Measurements from ENCODE around the gene STPG3.
A peak's percentile ranks its signal among the peaks of the same experiment; 100 is the strongest.

Gene STPG3

DNA sequence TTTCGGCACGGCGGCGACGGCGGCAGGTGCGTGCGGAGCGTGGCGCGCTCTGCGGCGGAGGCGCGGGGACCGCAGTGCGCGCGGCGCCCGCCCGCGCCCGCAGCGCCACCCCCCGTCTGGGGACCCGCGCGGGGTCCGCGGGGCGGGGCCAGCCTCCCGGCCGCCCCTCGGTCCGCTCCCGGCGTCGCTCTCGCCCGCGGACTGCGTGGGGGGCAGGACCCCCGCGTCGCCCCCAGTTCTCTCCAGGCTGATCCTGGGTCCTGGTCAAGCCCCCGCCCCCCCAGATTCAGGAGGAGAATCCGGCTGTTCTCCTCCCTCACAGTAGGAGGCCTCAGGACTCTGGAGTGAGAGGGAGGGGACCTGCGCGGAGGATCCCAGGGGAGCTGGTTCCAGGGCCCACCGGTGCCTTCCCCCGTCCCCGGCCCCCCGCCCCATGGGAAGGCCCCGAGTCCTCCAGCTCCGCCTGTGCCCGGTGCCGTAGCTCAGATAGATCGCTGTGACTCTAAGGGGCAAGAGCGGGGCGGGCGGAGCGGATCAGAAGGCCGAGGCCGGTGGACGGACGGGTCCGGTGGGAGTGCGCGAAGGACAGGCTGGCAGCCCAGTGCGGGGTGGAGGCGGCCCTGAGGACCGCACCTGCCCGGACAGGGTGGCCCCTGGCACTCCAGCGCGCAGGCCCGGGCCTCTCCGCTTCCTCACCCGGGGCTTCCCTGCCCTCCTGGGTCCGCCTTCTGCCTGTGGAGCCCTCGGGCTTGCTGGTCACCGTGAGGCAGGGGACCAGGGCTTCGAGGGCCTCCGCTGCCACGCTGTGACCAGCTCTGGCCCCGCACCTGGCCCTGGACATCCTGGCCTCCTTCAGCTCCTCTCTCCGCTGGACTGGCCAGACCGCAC lies 28.7 kb upstream of the STPG3 start, which contains the start of gene RNF208:
Gene RNF208 (minus strand): TSS at position 51 of the 888 bp plus-strand sequence. CDS start 1,028 bp downstream, outside the sequence.
- peak; percentile 2 to 78 (median 72) for DNase-seq

- DNase-seq = peak; percentile 93 to 99 (median 99)
Observed at GRCh38 chr9:137223078-137223970, 27.8 kb upstream of the STPG3 start.

GRCh38 chr9:137224830-137225694 lies 26.0 kb upstream of the STPG3 start, which contains the start of gene CYSRT1:
CYSRT1 (plus strand) TSS chr9:137225174; CDS start chr9:137225622, 448 bp downstream.
- no peak for DNase-seq

- DNase-seq = no peak
Observed at GRCh38 chr9:137225699-137226331, 25.3 kb upstream of the STPG3 start.

GRCh38 chr9:137226338-137227053 lies 24.6 kb upstream of the STPG3 start:
- DNase-seq = no peak

- DNase-seq = peak; percentile 65 to 86 (median 76)
Observed at GRCh38 chr9:137227054-137227852, 23.8 kb upstream of the STPG3 start, which contains the start of gene RNF224. RNF224 (plus strand) TSS chr9:137227502; CDS start chr9:137228336, 834 bp downstream.

- DNase-seq = no peak
Observed at GRCh38 chr9:137227853-137228505, 23.1 kb upstream of the STPG3 start.

GRCh38 chr9:137228506-137228967 lies 22.5 kb upstream of the STPG3 start:
- DNase-seq = peak in 1 of 3 experiments; percentile 40

- no peak for DNase-seq
Observed at GRCh38 chr9:137228968-137229896, 21.9 kb upstream of the STPG3 start.

GRCh38 chr9:137229903-137230704 lies 21.0 kb upstream of the STPG3 start:
- DNase-seq = no peak

DNA sequence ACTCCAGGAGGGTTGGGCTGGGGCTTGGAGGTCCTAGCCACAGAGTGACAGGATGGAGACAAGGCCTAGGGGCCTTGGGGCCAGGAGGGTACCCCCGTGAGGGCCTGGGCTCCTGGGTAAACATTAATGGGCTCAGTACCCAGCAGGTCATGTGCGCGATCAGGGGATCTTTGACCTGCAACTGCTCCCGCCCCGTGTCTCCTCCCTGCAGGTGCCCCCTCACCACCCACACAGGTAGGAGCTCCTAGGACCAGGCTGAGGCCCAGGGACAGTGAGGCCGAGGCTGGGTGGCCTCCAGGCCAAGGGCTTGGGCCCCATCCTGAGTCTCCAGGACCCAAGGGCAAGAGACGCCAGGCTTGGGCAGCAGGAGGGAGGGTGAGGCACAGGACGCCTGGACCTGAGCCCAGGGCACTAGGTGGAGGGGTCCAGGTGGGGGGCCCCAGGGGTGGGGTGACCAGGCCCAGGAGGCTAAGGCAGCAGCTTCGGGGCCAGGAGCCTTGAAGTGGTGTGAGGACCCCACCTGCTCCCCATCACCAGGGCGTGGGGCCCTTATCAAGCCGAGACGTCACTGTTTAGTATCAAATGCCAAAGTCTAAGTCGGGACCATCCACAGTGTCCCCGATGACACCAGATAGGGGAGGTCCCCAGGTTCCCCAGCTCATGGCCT lies 20.2 kb upstream of the STPG3 start, which contains the start of gene SLC34A3:
Gene SLC34A3 (plus strand): TSS at position 197 of the 667 bp plus-strand sequence. CDS start 802 bp downstream, outside the sequence.
- DNase-seq = no peak

DNA sequence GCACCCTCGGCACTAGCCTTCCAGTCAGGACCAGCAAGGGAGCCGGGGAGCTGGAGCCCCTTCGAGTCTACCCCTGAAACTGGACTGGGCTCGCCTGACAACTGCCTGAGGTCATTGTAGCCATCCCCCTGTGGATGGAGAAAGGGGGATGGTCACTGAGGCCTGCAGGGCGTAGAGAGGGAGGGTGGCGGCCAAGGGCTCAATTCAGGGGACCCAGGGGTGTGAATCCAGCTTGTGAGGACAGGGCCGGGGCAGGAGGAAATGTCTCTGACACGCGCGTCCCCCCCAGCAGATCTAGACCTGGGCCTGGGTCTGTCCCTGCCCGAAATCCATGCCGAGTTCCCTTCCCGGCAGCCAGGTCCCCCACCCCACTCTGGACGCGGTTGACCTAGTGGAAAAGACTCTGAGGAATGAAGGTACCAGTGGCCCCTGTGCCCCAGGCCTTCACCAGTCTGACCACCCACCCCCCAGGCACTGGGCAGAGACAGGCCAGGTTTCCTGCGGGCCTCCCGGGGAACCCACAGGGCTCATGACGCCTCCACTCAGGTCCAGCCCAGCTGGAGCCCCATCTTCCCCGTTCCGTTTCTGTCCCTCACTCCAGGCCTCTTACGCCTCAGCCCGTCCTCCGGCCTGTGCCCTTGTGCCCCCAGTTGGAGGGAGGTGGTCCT lies 19.6 kb upstream of the STPG3 start:
- no peak for DNase-seq

DNA sequence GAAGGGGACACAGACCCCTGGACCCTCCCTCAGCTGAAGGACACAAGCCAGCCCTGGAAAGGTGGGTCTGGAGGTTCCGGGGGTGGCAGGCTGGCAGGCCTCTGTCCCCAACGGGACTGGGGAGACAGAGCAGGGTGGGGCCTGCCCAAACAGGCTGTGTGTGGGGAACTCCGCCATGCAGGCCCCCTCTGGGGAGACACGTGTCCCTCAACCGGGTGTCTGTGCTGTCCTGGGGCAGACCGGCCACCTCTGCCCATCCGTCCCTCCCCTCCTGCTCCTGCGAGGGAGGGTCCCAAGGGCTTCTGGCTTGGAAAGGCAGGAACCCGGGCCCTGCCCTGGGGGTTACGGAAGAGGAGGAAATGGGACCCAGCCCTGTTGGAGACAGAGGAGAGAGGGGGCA lies 19.0 kb upstream of the STPG3 start:
- DNase-seq = no peak

- DNase-seq = no peak
Observed at GRCh38 chr9:137232510-137232909, 18.6 kb upstream of the STPG3 start.

DNA sequence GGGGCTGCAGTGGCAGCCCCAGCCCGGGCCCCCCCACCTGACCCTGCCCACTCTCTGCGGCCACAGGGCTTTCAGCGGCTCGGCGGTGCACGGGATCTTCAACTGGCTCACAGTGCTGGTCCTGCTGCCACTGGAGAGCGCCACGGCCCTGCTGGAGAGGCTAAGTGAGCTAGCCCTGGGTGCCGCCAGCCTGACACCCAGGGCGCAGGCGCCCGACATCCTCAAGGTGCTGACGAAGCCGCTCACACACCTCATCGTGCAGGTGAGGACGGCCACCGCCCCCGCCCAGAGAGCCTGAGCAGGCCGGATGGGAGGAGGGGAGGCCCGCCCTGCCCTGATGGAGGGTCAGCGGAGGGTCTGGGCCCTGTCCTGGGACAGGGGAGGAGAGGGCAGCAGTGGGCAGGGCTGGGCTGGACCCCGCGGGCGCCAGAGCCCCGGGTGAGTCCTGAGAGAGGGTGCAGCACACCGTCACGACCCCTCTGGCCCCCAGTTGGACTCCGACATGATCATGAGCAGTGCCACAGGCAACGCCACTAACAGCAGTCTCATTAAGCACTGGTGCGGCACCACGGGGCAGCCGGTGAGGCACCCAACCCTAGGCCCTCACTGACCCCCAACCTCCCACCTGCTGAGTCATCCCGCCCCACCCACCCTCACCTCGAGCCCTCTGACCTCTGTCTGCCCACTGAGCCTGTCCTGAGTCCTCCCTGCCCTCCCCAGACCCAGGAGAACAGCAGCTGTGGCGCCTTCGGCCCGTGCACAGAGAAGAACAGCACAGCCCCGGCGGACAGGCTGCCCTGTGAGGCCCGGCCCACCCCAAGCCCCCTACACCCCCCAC lies 17.7 kb upstream of the STPG3 start:
- peak in 2 of 3 experiments; percentile 64 to 66 for DNase-seq

All from NCI-H1417 (cell line).